K562 (cell line): ENCODE results near the gene TNFAIP8L1. TPM values are rescaled to one million over a fixed set of nuclear protein-coding genes. Genes with fewer than 3 reads are reported as not detected.

Experiments used
- BDP1 ChIP-seq: IDR thresholded peaks from 3 replicates; pipeline ENCODE4 v1.6.1; 2011; ENCODE audit not compliant: insufficient read length, insufficient read depth
- CBX8 ChIP-seq: fragments of 200-600 bp; sonication (generic); IDR thresholded peaks from 2 replicates; pipeline ENCODE4 v1.6.1; 2012; ENCODE audit warnings: borderline replicate concordance, mixed run types, low read depth, mild to moderate bottlenecking, moderate library complexity, mixed read lengths, low read length, control low read depth, inconsistent platforms; ENCODE audit not compliant: poor library complexity, severe bottlenecking; ENCODE audit errors: extremely low read depth
- CEBPG ChIP-seq, 3 experiments: fragments of 200-800 bp in 1 of 3; sonication (Bioruptor generic) in 1 of 3; sonication (generic) in 1 of 3; formaldehyde crosslinking in 1 of 3; IDR thresholded peaks in 2 of 3; conservative IDR thresholded peaks in 1 of 3; 2 replicates each; pipeline versions ENCODE4 v1.6.1 to v1.8.0; 2016 to 2022; ENCODE audit warnings: missing compliant biosample characterization in 2 of 3, missing genetic modification characterization in 2 of 3, mild to moderate bottlenecking in 1 of 3, missing genetic modification reagents in 1 of 3
- CLOCK ChIP-seq: fragments of 250-450 bp; sonication (Bioruptor Pico); IDR thresholded peaks from 2 replicates; pipeline ENCODE4 v1.4.0; 2020; ENCODE audit warnings: mild to moderate bottlenecking, moderate library complexity, borderline replicate concordance
- DMBX1 ChIP-seq: fragments of 250-450 bp; sonication (Bioruptor Pico); IDR thresholded peaks from 2 replicates; pipeline ENCODE4 v1.8.0; 2022; ENCODE audit warnings: inconsistent platforms, mild to moderate bottlenecking, moderate library complexity, borderline replicate concordance
- FUS ChIP-seq: fragments of 200-400 bp; formaldehyde crosslinking; optimal IDR thresholded peaks from 2 replicates; pipeline ENCODE3; 2017; ENCODE audit warnings: low read depth, low read length
- GTF2A2 ChIP-seq: IDR thresholded peaks from 2 replicates; pipeline ENCODE4 v1.6.1; 2016; ENCODE audit warnings: mild to moderate bottlenecking, missing genetic modification characterization, missing compliant biosample characterization
- HIVEP1 ChIP-seq: fragments of 250-450 bp; sonication (Bioruptor Pico); IDR thresholded peaks from 2 replicates; pipeline ENCODE4 v1.4.0; 2020; ENCODE audit warnings: mild to moderate bottlenecking
- HSF4 ChIP-seq: fragments of 250-450 bp; sonication (Bioruptor Pico); IDR thresholded peaks from 2 replicates; pipeline ENCODE4 v2.1.2; 2022; ENCODE audit warnings: mild to moderate bottlenecking, moderate library complexity, borderline replicate concordance
- LCOR ChIP-seq: sonication (generic); formaldehyde crosslinking; IDR thresholded peaks from 2 replicates; pipeline ENCODE4 v1.8.0; 2022; ENCODE audit warnings: mild to moderate bottlenecking, missing genetic modification reagents
- NR2C1 ChIP-seq, 2 experiments: fragments of 450-650 bp; IDR thresholded peaks; 2 replicates each; pipeline ENCODE4 v1.6.1; 2017; ENCODE audit warnings: mild to moderate bottlenecking in 2 of 2, antibody characterized with exemption in 1 of 2, inconsistent platforms in 1 of 2, missing compliant biosample characterization in 1 of 2, missing genetic modification characterization in 1 of 2
- NR4A1 ChIP-seq, 2 experiments: fragments of 250-450 bp in 1 of 2; fragments of 450-650 bp in 1 of 2; sonication (Bioruptor Pico) in 1 of 2; IDR thresholded peaks; 2 replicates each; pipeline versions ENCODE4 v1.4.0 to v1.6.1; 2016 to 2020; ENCODE audit warnings: mild to moderate bottlenecking in 2 of 2, missing compliant biosample characterization in 1 of 2, missing genetic modification characterization in 1 of 2, moderate library complexity in 1 of 2
- PHB ChIP-seq: fragments of 250-450 bp; sonication (Bioruptor Pico); IDR thresholded peaks from 2 replicates; pipeline ENCODE4 v1.5.0; 2021
- PREB ChIP-seq: sonication (generic); formaldehyde crosslinking; IDR thresholded peaks from 2 replicates; pipeline ENCODE4 v1.8.1; 2023; ENCODE audit warnings: mild to moderate bottlenecking, missing genetic modification reagents
- RB1 ChIP-seq: fragments of 450-650 bp; IDR thresholded peaks from 2 replicates; pipeline ENCODE4 v1.6.1; 2017; ENCODE audit warnings: low read depth, mild to moderate bottlenecking
- SMAD2 ChIP-seq: fragments of 150-350 bp; IDR thresholded peaks from 2 replicates; pipeline ENCODE4 v1.6.1; 2014; ENCODE audit warnings: low read depth, mild to moderate bottlenecking, low read length
- SMARCA4 ChIP-seq: fragments of 450-650 bp; IDR thresholded peaks from 2 replicates; pipeline ENCODE4 v1.6.1; 2016
- ZBTB49 ChIP-seq: sonication (generic); formaldehyde crosslinking; IDR thresholded peaks from 2 replicates; pipeline ENCODE4 v1.8.0; 2022; ENCODE audit warnings: missing genetic modification reagents, mild to moderate bottlenecking, borderline replicate concordance
- ZC3H4 ChIP-seq: sonication (generic); formaldehyde crosslinking; IDR thresholded peaks from 2 replicates; pipeline ENCODE4 v1.9.0; 2021; ENCODE audit warnings: missing genetic modification reagents, borderline replicate concordance
- ZNF224 ChIP-seq: sonication (generic); formaldehyde crosslinking; IDR thresholded peaks from 2 replicates; pipeline ENCODE4 v1.8.0; 2022; ENCODE audit warnings: mild to moderate bottlenecking, missing genetic modification reagents
- ZNF23 ChIP-seq: fragments of 250-450 bp; sonication (Bioruptor Pico); IDR thresholded peaks from 2 replicates; pipeline ENCODE4 v1.4.0; 2020; ENCODE audit warnings: mild to moderate bottlenecking
- polyA plus RNA-seq, 8 experiments: library from polyadenylated mRNA; depleted of rRNA in 4 of 8; stranded (reverse) in 5 of 8; unstranded in 3 of 8; fragments of >200 nt; fragmentation: Nextera tagmentation in 2 of 8; fragmentation: Illumina TruSeq in 1 of 8; extraction: Ambion mirVana in 2 of 8; extraction: Trizol in 1 of 8; gene quantifications; 2 replicates each; pipeline versions ENCODE4 v1.2.1 to v1.2.3, GENCODE V29; 2011 to 2014; ENCODE audit warnings: inconsistent platforms in 1 of 8, missing spikeins in 1 of 8
- total RNA-seq, 7 experiments: library from RNA; depleted of rRNA in 6 of 7; stranded (reverse); fragments of >200 nt in 6 of 7; fragmentation: Illumina TruSeq in 2 of 7; extraction: Trizol in 2 of 7; gene quantifications; 2 replicates each; pipeline versions ENCODE4 v1.2.1 to v1.2.3, GENCODE V29; 2011 to 2021; ENCODE audit warnings: low replicate concordance in 1 of 7

The TNFAIP8L1 gene
- total and polyA plus RNA-seq, 9 of the 15 experiments (the other 6 are each of a cell fraction or from before 2014, with no cell fraction given): 0.69 to 9.3 (median 4.9) TPM

- no peak for TF ChIP-seq PHB (CRISPR knock-in tag)
- no peak for TF ChIP-seq GTF2A2 (tag)
- no peak for TF ChIP-seq ZNF23 (CRISPR knock-in tag)
- TF ChIP-seq ZNF224 (CRISPR knock-in tag): no peak
- no peak for TF ChIP-seq CLOCK (CRISPR knock-in tag)
- TF ChIP-seq SMARCA4: no peak
- no peak for TF ChIP-seq NR4A1 (CRISPR knock-in tag; IDR thresholded peaks at IDR 0.05)
- no peak for TF ChIP-seq NR4A1 (tag; IDR thresholded peaks at IDR 0.05)
- 0 out of 2 replicates have a peak, but pooled peaks have one; percentile 18 for TF ChIP-seq RB1
- no peak for TF ChIP-seq ZC3H4 (CRISPR knock-in tag)
- TF ChIP-seq LCOR (CRISPR knock-in tag): no peak
- no peak for TF ChIP-seq ZBTB49 (CRISPR knock-in tag)
- TF ChIP-seq FUS: no peak
- TF ChIP-seq PREB (CRISPR knock-in tag): 0 out of 2 replicates have a peak, but pooled peaks have one; percentile 67
- TF ChIP-seq DMBX1: no peak
- no peak for TF ChIP-seq CEBPG (CRISPR knock-in tag; IDR thresholded peaks at IDR 0.05)
- TF ChIP-seq CEBPG (tag; conservative IDR thresholded peaks at IDR 0.05 in 1 of 2, IDR thresholded peaks at IDR 0.05 in 1 of 2): no peak
- no peak for TF ChIP-seq HSF4 (CRISPR knock-in tag)
- no peak for TF ChIP-seq CBX8
- TF ChIP-seq NR2C1 (IDR thresholded peaks at IDR 0.05): no peak
- TF ChIP-seq NR2C1 (tag; IDR thresholded peaks at IDR 0.05): no peak
- TF ChIP-seq HIVEP1 (CRISPR knock-in tag): no peak
- no peak for TF ChIP-seq BDP1
- TF ChIP-seq SMAD2: no peak
Observed at GRCh38 chr19:4676955-4677731, 37.8 kb downstream of the TNFAIP8L1 start (continued).
